ES-I3 (cell line): ENCODE data around the gene CASK.

ENCODE experiments used
- H3K36me3 ChIP-seq: 2 replicates; pipeline ENCODE4 v1.6.1; 2013; ENCODE audit warnings: mild to moderate bottlenecking, low read length, control low read depth, moderate library complexity; ENCODE audit not compliant: insufficient read depth
- H3K4me1 ChIP-seq: 2 replicates; pipeline ENCODE4 v1.6.1; 2013; ENCODE audit warnings: mild to moderate bottlenecking, control low read depth, low read length; ENCODE audit not compliant: insufficient read depth
- H3K9ac ChIP-seq: 2 replicates; pipeline ENCODE4 v1.6.1; 2013; ENCODE audit warnings: low read depth, mild to moderate bottlenecking, low read length, moderate library complexity
- H3K9me3 ChIP-seq: 2 replicates; pipeline ENCODE4 v1.6.1; 2013; ENCODE audit warnings: mild to moderate bottlenecking, low read length, moderate library complexity; ENCODE audit not compliant: control insufficient read depth, insufficient read depth

The CASK gene

DNA sequence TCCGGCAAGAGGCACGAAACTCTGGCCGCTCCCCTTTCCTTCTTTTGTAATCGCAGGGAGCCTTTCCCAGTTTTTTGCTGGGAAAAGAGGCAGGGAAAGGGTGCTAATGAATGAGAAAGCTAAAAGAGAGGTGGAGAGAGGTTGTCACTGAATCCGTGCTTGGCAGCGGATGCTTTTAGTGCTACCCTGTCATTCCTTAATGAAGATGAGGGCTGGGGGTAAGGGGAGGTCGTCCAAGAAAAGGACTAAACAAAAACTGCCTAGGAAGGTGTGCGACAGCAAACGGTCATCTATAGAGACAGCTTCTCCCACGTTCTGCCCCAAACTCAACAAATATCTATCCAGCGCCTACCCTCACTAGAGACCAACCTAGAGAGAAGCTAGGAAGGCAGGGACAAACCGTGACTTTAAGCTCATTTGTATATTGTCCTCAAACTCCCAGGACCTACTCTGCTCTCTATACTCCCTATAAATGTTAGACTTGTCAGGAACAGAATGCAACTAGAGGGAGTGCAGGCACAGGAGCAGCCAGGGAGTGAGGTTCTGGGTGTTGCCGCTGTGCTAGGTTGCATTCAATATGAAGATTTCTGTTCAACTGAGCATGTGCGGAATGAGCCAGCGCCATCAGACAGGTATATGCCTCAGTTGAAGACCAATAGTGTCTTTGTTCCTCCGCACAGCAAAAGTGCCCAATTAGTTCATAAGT, 777 bp upstream of the CASK start:
- Histone ChIP-seq H3K4me1 (no peaks in the 10 kb centered on the region), H3K9me3 (no peaks in the 10 kb centered on the region), H3K9ac (peak overlapping the region; percentile 58), H3K36me3 (no peaks in the 10 kb centered on the region)

DNA sequence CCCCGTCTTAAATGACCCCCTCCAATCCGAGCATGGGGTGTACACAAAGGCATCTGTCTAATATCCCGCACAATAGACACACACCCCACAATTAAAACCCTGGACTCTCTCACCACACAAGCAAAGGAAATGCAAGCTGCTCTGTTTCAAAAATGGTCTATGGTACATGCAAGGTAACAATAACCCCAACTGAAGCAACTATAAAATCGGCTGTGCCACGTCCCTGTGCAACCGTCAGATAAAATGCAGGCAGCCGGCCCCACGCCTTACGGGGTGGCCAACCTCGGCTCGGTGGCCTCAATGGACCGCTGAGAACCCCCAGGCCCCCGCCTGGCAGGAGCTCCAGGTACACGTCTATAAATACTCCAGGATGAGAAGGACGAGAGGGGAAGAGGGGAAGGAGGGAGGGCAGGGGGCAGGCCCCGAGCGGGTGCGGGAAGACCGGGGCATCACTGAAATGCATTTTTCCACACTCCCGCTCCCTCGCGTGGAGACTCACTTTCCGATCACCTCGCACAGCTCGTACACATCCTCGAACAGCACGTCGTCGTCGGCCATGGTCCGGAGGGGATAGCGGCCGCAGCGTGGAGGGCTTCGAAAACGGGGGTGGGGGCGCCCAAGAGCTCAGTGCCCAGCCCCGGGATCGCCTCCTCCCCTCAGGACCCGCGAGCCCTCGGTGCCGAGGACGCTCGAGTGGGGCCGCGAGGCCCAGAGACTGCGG, 763 bp downstream of the CASK start:
- H3K36me3 ChIP-seq, result no peaks in the 10 kb centered on the region
- H3K9me3 ChIP-seq, result no peaks in the 10 kb centered on the region
- peaks cover 7% of the 10 kb centered on the region; the same call in 1 of the 2 replicates for H3K4me1 ChIP-seq
- peak overlapping the region; percentile 75 for H3K9ac ChIP-seq

DNA sequence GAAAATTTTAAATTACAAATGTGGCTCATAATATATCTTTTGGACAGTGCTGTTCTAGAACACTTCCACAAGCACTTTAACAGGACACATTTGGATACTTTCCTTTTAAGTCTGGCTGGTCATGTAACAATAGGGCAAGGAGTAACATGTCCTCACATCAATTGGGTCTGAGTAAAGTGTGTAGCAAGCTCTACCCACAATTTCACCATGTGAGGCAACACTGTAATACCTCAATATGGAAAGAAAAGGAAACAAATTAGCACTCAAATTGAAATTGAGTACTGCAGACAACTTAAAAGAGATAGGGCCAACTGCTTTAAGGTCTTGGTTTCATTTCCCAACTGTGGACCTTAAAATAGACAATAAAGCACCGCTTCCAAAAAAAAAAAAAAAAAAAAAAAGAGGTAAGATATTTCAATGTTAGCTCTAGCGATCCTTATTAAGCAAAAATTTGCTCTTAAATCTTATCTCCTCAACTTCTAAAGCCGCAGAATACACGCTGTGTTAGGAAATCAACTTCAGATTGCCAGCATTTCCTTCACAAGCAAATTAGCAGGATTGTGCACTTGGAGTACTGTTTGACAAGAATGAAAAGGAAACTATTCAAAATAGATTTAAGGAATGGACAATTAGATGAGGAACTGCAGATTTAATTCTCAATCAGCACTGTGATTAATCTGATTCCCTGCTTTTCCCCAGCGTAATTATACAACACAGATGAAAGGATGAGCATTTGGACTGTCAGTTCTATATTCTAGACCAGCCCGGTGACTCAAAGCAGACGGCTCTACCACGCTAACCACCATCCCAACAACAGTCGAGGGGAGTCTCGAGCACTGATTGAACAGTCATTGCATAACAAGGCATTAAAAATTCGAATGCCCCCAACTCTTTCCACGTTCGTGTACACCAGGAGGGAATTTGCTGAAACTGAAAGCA, 1.6 kb downstream of the CASK start:
- no peaks in the 10 kb centered on the region for H3K9me3 ChIP-seq
- no peaks in the 10 kb centered on the region for H3K36me3 ChIP-seq
- peak overlapping the region; percentile 75 for H3K9ac ChIP-seq
- H3K4me1 ChIP-seq, result peaks cover 8% of the 10 kb centered on the region; the same call in 1 of the 2 replicates

DNA sequence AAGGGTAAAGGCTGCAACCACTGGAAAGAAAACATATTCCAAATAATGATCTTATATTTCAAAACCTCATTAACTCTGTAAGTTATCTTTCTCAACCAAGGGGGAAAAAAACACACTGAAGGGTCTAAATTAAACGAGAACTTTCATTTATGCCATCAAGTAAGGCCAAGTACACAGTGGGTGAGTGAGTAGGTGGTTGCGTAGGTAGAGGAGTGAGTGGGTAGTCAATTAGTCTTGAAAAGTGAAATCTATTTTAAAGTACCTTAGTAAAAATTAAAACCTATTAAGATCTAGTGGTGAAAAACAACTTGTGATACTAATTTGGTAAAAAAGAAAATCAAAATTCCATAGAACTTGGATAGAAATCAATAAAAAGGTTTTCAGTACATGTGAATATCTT, 3.5 kb downstream of the CASK start:
- no peaks in the 10 kb centered on the region for H3K9me3 ChIP-seq
- peaks cover 8% of the 10 kb centered on the region; the same call in 1 of the 2 replicates for H3K4me1 ChIP-seq
- no peaks in the 10 kb centered on the region for H3K36me3 ChIP-seq
- H3K9ac ChIP-seq, result no peak overlapping the region

DNA sequence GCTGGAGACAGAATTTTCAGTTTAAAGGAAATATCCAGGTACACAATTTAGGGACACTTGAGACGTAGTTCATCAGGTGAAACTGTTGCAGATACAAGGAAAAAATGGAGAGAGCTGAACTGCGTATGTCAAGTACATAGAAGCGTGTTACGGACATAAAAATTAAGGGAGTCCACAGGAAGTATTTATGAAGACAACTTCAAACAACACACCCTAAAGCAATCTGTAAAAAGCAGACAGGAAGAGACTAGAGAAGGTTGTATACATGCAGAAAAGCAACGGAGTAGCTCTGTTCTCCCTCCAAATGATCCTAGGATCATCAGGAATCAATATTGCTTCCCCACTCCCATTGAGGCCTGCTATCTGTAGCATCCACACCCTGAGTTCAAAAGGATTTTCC, 5.8 kb downstream of the CASK start:
- Histone ChIP-seq H3K4me1 (peaks cover 8% of the 10 kb centered on the region; the same call in 1 of the 2 replicates), H3K36me3 (no peaks in the 10 kb centered on the region), H3K9me3 (no peaks in the 10 kb centered on the region), H3K9ac (no peak overlapping the region)

DNA sequence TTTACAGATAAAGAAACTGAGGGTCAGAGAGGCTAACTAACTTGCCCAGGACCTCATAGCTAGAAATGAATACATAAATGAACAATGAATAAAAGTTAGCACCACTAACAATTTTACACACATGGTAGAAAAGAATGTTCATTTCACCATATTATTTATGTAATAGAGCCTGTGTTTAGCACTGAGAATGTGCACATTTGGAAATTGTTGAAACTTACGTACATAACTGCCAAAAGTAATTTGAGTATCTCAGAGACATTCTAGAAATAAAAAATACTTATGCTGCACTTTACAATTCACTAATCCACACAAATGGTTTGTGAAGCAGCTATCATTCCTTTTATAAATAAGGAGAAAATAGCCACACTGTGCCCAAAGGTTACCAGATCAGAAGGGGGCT, 9.9 kb downstream of the CASK start:
- Histone ChIP-seq H3K36me3 (no peaks in the 10 kb centered on the region), H3K9me3 (no peaks in the 10 kb centered on the region), H3K9ac (no peak overlapping the region), H3K4me1 (peaks cover 8% of the 10 kb centered on the region; the same call in 1 of the 2 replicates)

DNA sequence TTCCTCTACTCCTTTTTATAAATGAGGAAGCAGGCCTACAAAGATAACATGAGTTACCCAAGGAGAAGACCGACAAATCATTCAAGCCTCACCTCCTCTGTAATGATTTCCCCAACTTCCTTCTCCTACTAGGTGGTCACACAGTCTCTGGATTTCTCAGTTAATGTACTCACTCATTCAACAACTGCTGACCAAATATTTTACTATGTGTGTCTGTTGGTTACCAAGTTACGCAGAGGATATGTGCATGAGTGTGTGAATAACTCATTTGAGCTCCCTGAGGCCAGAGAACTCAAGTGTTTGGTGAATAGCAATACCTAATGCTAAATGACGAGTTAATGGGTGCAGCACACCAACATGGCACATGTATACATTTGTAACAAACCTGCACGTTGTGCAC, 10.4 kb downstream of the CASK start:
- 0 out of 2 replicates have a peak, but pooled peaks cover 4% of the 10 kb centered on the region for H3K4me1 ChIP-seq
- no peaks in the 10 kb centered on the region; the same call in 1 of the 2 replicates for H3K9me3 ChIP-seq
- no peaks in the 10 kb centered on the region for H3K36me3 ChIP-seq
- no peak overlapping the region for H3K9ac ChIP-seq

DNA sequence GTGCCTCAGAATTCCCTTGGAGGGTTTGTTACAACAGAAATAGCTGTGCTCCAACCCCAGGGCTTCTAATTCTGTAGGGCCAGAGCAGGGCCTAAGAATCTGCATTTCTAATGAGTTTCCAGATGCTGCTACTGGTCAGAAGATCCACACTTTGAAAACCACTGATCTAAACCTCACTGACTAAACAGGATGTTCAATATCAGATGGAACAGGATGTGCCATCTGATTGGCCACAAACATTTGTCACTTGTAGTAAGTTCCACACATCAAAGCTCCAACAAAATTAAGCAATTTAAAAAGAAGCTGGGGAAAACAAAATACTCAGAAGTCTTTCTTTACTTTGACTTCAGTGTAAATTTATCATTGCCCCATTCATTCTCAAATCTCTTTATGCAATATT, 14.3 kb downstream of the CASK start:
- no peaks in the 10 kb centered on the region for H3K4me1 ChIP-seq
- H3K9me3 ChIP-seq, result peaks cover 3% of the 10 kb centered on the region
- no peak overlapping the region for H3K9ac ChIP-seq
- H3K36me3 ChIP-seq, result no peaks in the 10 kb centered on the region

DNA sequence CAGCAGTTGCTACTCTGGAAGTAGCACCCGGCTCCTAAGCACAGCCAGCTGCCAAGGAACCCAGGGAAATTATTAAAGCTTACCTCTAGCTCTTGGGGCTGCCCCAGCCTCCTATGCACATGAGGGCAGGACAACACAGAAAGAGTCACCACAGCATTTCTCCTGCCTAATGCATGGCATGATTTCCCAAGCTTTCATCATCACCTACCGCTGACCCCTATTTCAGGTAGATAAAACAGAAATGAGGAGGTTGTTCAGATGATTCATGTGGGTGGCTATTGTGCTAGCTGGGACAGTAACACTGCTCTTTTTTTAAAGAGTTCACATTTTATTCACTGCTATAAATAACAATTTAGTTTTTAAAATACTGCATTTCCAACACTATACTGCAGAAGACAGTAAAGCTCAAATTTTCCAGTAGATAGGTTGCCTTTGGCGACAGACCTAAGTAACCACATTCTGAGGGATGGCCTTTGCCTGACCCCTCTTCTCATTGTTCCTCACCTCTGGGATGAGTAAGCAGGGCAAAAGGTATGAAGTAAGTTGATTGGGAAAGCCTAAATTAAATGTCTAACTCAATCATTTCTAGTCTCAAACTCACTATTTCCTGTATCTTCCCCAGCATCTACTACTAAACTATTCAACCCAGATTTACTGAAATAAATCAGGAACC, 16.7 kb downstream of the CASK start:
- Histone ChIP-seq H3K9me3 (peaks cover 3% of the 10 kb centered on the region), H3K4me1 (no peaks in the 10 kb centered on the region), H3K9ac (no peak overlapping the region), H3K36me3 (no peaks in the 10 kb centered on the region)

DNA sequence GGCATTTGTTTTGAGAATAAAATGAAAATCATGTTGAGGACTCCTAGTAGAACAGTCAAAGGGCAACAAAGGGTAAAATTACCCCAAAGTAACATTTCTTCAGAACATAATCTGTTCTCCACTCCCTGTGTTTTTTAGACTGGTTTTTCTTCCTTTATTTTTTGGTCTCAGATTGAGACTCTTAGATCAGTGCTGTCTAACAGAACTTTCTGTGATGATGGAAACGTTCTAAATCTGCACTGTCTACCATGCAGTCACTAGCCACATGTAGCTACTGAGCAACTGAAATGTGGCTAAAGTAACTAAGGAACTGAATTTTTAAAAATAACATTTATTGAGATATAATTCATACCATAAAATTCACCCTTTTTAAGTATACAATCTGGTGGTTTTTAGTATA, 19.8 kb downstream of the CASK start:
- H3K4me1 ChIP-seq, result no peaks in the 10 kb centered on the region
- no peaks in the 10 kb centered on the region for H3K36me3 ChIP-seq
- no peak overlapping the region for H3K9ac ChIP-seq
- H3K9me3 ChIP-seq, result peaks cover 10% of the 10 kb centered on the region

DNA sequence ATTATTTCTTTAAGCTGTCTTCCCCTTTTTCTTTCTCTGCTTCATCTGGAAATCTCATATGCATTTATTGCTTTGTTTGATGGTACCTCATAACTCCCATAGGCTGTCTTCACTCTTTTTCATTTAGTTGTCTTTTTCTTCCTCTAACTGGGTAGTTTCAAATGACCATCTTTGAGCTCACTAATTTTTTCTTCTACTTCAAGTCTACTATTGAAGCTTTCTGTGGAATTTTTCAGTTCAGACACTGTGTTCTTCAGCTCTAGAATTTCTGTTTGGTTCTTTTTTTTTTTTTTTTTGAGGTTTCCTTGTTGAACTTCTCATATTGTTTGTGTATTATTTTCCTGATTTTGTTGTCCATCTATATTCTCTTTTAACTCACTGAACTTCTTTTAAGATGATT, 23.0 kb downstream of the CASK start:
- Histone ChIP-seq H3K9me3 (peaks cover 7% of the 10 kb centered on the region; the same call in 1 of the 2 replicates), H3K36me3 (no peaks in the 10 kb centered on the region)

DNA sequence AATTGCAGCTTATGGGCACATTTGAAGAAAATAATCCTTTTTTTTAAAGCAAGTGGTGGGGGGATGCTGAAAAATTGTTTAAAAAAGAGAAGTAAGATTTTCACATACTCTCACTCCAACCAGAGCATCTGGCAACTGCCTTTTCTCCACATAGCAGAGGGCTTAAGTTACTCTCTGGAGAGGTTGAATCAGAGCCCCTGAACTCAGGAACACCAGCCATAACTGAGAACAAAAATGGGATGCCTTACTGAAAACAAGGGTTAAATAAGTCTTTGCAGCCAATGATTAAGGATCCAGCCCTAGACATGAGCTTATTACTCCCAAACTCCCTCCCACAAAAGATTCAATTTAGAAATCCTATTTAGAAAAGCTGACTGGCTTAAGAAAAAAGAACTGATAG, 27.5 kb downstream of the CASK start:
- no peaks in the 10 kb centered on the region for H3K4me1 ChIP-seq
- no peaks in the 10 kb centered on the region for H3K36me3 ChIP-seq
- H3K9ac ChIP-seq, result no peak overlapping the region
- H3K9me3 ChIP-seq, result peaks cover 7% of the 10 kb centered on the region; the same call in 1 of the 2 replicates

More for the DNA sequence above, 23.0 kb downstream of the CASK start:
- H3K4me1 ChIP-seq, result no peaks in the 10 kb centered on the region
- no peak overlapping the region for H3K9ac ChIP-seq

DNA sequence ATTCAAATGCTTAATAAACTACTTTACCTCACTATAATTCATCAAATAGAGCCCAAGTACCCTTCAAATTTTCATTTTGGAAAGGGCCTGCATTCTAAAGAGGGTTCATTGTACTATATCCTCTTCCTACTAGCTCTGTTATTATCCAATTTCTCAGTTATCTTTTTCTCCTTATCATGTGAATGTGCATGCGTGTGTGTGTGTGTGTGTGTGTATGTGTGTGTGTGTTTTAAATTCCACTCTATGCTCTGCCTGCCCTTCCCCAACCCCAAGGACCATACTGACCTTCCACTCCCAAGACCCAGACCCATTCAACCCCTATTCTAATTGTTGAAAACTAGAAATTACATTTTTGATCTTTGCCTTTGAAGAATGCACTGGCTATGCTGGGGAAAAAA, 33.3 kb downstream of the CASK start:
- no peaks in the 10 kb centered on the region for H3K9me3 ChIP-seq
- H3K36me3 ChIP-seq, result no peaks in the 10 kb centered on the region
- H3K9ac ChIP-seq, result no peak overlapping the region
- H3K4me1 ChIP-seq, result no peaks in the 10 kb centered on the region
